DMS79 treated with DMSO at 0.1 percent for 48 hours (cell line): ENCODE data around the gene BMF.

ENCODE experiments used
- DNase-seq: peaks from one replicate; lab custom pipeline; 2025; lab: John Stamatoyannopoulos, UW

BMF gene

GRCh38 chr15:40048211-40048792 lies 60.4 kb downstream of the BMF start:
- no peak for DNase-seq

- peak; percentile 29 for DNase-seq
Measured at GRCh38 chr15:40047415-40048210, 61.1 kb downstream of the BMF start.

- no peak for DNase-seq
Measured at GRCh38 chr15:40046721-40047414, 61.8 kb downstream of the BMF start.

- DNase-seq, result no peak
Measured at GRCh38 chr15:40045572-40046217, 63.0 kb downstream of the BMF start.

GRCh38 chr15:40044717-40045571 lies 63.7 kb downstream of the BMF start:
- DNase-seq, result peak; percentile 57

GRCh38 chr15:40043927-40044716 lies 64.6 kb downstream of the BMF start:
- no peak for DNase-seq

GRCh38 chr15:40042791-40043320 lies 65.8 kb downstream of the BMF start:
- no peak for DNase-seq

- DNase-seq, result no peak
Measured at GRCh38 chr15:40040770-40041169, 67.9 kb downstream of the BMF start.

- DNase-seq, result no peak
Measured at GRCh38 chr15:40040293-40040635, 68.4 kb downstream of the BMF start.

- peak; percentile 67 for DNase-seq
Measured at GRCh38 chr15:40038638-40039543, 69.8 kb downstream of the BMF start, which contains the start of gene SRP14. Gene SRP14, minus strand, starts transcription at chr15:40039181. Its CDS starts 65 bp downstream, at chr15:40039116.

GRCh38 chr15:40038275-40038637 lies 70.4 kb downstream of the BMF start:
- DNase-seq, result no peak
